CD14-positive monocyte (primary cell): ENCODE data around the gene DSC3. TPM values are rescaled to one million over a fixed set of nuclear protein-coding genes. Genes with fewer than 3 reads are reported as not detected.

Experiments
- DNase-seq, 3 donors: peaks; one replicate each; pipeline ENCODE4 v3.0.0-alpha.2; 2011 to 2022
- H2AFZ ChIP-seq: 2 replicates; pipeline ENCODE4 v1.6.0; 2012; ENCODE audit warnings: mild to moderate bottlenecking, low read depth, low read length, inconsistent platforms; ENCODE audit not compliant: insufficient read depth, poor library complexity, severe bottlenecking
- H3K27ac ChIP-seq, 2 donors: 1 replicate in 1 of 2; 2 replicates in 1 of 2; pipeline ENCODE4 v1.5.1; 2012 to 2013; ENCODE audit warnings: low read length in 2 of 2, control low read depth in 1 of 2, inconsistent platforms in 1 of 2, low read depth in 1 of 2, mild to moderate bottlenecking in 1 of 2
- H3K27me3 ChIP-seq, 2 donors: one replicate each; pipeline versions ENCODE4 v1.6.0 to v1.6.1; 2011 to 2013; ENCODE audit warnings: low read length in 2 of 2; ENCODE audit not compliant: control insufficient read depth in 2 of 2, insufficient read depth in 2 of 2
- H3K36me3 ChIP-seq, 2 donors: replicated peaks in 1 of 2; 1 replicate in 1 of 2; 2 replicates in 1 of 2; pipeline versions ENCODE4 v1.5.1 to v1.6.1; 2012 to 2013; ENCODE audit warnings: low read length in 2 of 2, control low read depth in 1 of 2, inconsistent platforms in 1 of 2, mild to moderate bottlenecking in 1 of 2; ENCODE audit not compliant: insufficient read depth in 2 of 2, control insufficient read depth in 1 of 2
- H3K4me1 ChIP-seq, 2 donors: 1 replicate in 1 of 2; 2 replicates in 1 of 2; pipeline versions ENCODE4 v1.5.1 to v1.6.1; 2012 to 2013; ENCODE audit warnings: low read length in 2 of 2, control low read depth in 1 of 2, inconsistent platforms in 1 of 2, mild to moderate bottlenecking in 1 of 2, moderate library complexity in 1 of 2; ENCODE audit not compliant: insufficient read depth in 2 of 2, control insufficient read depth in 1 of 2
- H3K4me2 ChIP-seq: replicated peaks from 2 replicates; pipeline ENCODE3; 2012; ENCODE audit warnings: low read length, moderate library complexity, mild to moderate bottlenecking; ENCODE audit not compliant: poor library complexity, severe bottlenecking; ENCODE audit errors: extremely low read depth
- H3K4me3 ChIP-seq, 3 experiments: fragments of 200-600 bp in 1 of 3; sonication (generic) in 1 of 3; replicated peaks in 1 of 3; 1 replicate in 2 of 3; 2 replicates in 1 of 3; pipeline ENCODE4 v1.5.1; 2011 to 2013; ENCODE audit warnings: low read length in 3 of 3, mild to moderate bottlenecking in 3 of 3, control low read depth in 2 of 3, low read depth in 2 of 3, inconsistent platforms in 1 of 3, moderate library complexity in 1 of 3
- H3K79me2 ChIP-seq: 2 replicates; pipeline ENCODE4 v1.6.0; 2012; ENCODE audit warnings: mild to moderate bottlenecking, control low read depth, inconsistent platforms, low read length, moderate library complexity; ENCODE audit not compliant: insufficient read depth
- H3K9ac ChIP-seq: 2 replicates; pipeline ENCODE4 v1.6.0; 2017; ENCODE audit warnings: low read length, mild to moderate bottlenecking; ENCODE audit not compliant: insufficient read depth, poor library complexity, severe bottlenecking
- H3K9me3 ChIP-seq, 2 donors: replicated peaks in 1 of 2; 1 replicate in 1 of 2; 2 replicates in 1 of 2; pipeline versions ENCODE4 v1.5.1 to v1.6.1; 2012 to 2013; ENCODE audit warnings: low read length in 2 of 2, control low read depth in 1 of 2; ENCODE audit not compliant: control insufficient read depth in 1 of 2, insufficient read depth in 1 of 2
- H4K20me1 ChIP-seq: 2 replicates; pipeline ENCODE4 v1.6.0; 2012; ENCODE audit warnings: mild to moderate bottlenecking, low read length, control low read depth, moderate library complexity; ENCODE audit not compliant: insufficient read depth
- H3K27ac Mint-ChIP-seq, 7 donors: one replicate each; pipeline ENCODE4 v1.8.0; 2020; ENCODE audit warnings: mild to moderate bottlenecking in 7 of 7, mixed read lengths in 7 of 7, moderate library complexity in 6 of 7, inconsistent platforms in 2 of 7
- H3K27me3 Mint-ChIP-seq, 3 donors: one replicate each; pipeline ENCODE4 v1.8.0; 2021 to 2022; ENCODE audit warnings: low read depth in 3 of 3, mild to moderate bottlenecking in 3 of 3, mixed read lengths in 3 of 3, moderate library complexity in 3 of 3, inconsistent platforms in 1 of 3
- H3K36me3 Mint-ChIP-seq, 2 donors: one replicate each; pipeline ENCODE4 v1.8.0; 2020; ENCODE audit warnings: mixed read lengths in 2 of 2, inconsistent platforms in 1 of 2, mild to moderate bottlenecking in 1 of 2
- H3K4me1 Mint-ChIP-seq: one replicate; pipeline ENCODE4 v1.8.0; 2020; ENCODE audit warnings: mild to moderate bottlenecking, mixed read lengths
- H3K4me3 Mint-ChIP-seq, 2 donors: one replicate each; pipeline ENCODE4 v1.8.0; 2020; ENCODE audit warnings: mild to moderate bottlenecking in 2 of 2, mixed read lengths in 2 of 2, moderate library complexity in 1 of 2
- H3K9me3 Mint-ChIP-seq, 7 donors: one replicate each; pipeline ENCODE4 v1.8.0; 2020 to 2022; ENCODE audit warnings: mixed read lengths in 7 of 7, mild to moderate bottlenecking in 6 of 7, moderate library complexity in 6 of 7, inconsistent platforms in 2 of 7
- WGBS: methylation state at CpG from one replicate; pipeline ENCODE4 v1.1.5; 2013; ENCODE audit warnings: missing lambda C conversion rate; ENCODE audit not compliant: insufficient coverage; 5-methylcytosine and 5-hydroxymethylcytosine counted together
- intact Hi-C, 2 donors: fragments of 100-400 bp; cut with micrococcal nuclease; formaldehyde crosslinking; loops; one replicate each; pipeline versions ENCODE4 v1.15.0 to v1.15.1; 2023
- polyA plus RNA-seq, 3 donors: library from polyadenylated mRNA; depleted of rRNA in 1 of 3; unstranded in 2 of 3; stranded (reverse) in 1 of 3; fragments of 300-500 nt in 2 of 3; fragments of >200 nt in 1 of 3; fragmentation: Illumina TruSeq in 2 of 3; gene quantifications; 1 replicate in 2 of 3; 2 replicates in 1 of 3; pipeline ENCODE4 v1.2.3, GENCODE V29; 2012 to 2021
- TF ChIP-seq, protein P1 (sequence below): fragments of 200-600 bp; IDR thresholded peaks from one replicate; pipeline ENCODE4 v1.8.0; 2022; ENCODE audit warnings: antibody characterized with exemption, mild to moderate bottlenecking

DSC3 gene
- polyA plus RNA-seq, 3 donors = not detected

DNA sequence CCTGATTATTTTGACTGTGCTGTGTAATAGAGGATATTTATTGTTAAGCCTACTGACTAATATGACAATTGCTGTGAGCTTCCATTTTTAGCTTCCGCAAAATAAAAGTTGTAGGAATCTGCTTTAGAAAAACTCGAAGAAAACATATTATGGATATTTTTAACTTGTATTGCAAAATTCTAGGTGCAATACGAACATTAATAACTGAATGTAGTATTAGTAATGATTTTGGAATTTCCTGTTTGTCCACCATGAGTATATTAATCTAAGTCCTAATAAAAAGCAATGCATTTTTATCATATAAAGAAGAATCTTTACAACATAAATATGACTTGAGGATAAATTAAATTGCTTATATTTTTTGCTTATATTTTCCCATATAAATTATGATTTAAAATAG, 2.4 kb upstream of the DSC3 start:
- Histone ChIP-seq H3K27ac (no peak overlapping the region), H4K20me1 (no peaks in the 10 kb centered on the region), H3K4me3 (no peak overlapping the region), H3K36me3 (no peaks in the 10 kb centered on the region), H3K4me1 (peaks cover 4 to 12% of the 10 kb centered on the region in 2 donors), H3K27me3 (peaks cover 56 to 65% of the 10 kb centered on the region in 2 donors), H3K9ac (no peak overlapping the region), H2AFZ (no peak overlapping the region), H3K79me2 (no peaks in the 10 kb centered on the region), H3K4me2 (no peak overlapping the region), H3K9me3 (peaks cover 0 to 39% of the 10 kb centered on the region in 2 donors)
- TF ChIP-seq, protein P1, sequence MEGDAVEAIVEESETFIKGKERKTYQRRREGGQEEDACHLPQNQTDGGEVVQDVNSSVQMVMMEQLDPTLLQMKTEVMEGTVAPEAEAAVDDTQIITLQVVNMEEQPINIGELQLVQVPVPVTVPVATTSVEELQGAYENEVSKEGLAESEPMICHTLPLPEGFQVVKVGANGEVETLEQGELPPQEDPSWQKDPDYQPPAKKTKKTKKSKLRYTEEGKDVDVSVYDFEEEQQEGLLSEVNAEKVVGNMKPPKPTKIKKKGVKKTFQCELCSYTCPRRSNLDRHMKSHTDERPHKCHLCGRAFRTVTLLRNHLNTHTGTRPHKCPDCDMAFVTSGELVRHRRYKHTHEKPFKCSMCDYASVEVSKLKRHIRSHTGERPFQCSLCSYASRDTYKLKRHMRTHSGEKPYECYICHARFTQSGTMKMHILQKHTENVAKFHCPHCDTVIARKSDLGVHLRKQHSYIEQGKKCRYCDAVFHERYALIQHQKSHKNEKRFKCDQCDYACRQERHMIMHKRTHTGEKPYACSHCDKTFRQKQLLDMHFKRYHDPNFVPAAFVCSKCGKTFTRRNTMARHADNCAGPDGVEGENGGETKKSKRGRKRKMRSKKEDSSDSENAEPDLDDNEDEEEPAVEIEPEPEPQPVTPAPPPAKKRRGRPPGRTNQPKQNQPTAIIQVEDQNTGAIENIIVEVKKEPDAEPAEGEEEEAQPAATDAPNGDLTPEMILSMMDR = no peak
- peaks cover 0 to 30% (median 16%) of the 10 kb centered on the region in 7 donors for H3K9me3 Mint-ChIP-seq
- no peak overlapping the region for H3K4me3 Mint-ChIP-seq
- DNase-seq = no peak
- H3K36me3 Mint-ChIP-seq = peaks cover 6 to 8% of the 10 kb centered on the region in 2 donors
- H3K27me3 Mint-ChIP-seq = peaks cover 51 to 63% (median 59%) of the 10 kb centered on the region in 3 donors
- peaks cover 15% of the 10 kb centered on the region for H3K4me1 Mint-ChIP-seq
- no CpG with 5 or more reads among the region's 3 CpGs for WGBS
- no peak overlapping the region for H3K27ac Mint-ChIP-seq
- intact Hi-C loops = no loop called here

DNA sequence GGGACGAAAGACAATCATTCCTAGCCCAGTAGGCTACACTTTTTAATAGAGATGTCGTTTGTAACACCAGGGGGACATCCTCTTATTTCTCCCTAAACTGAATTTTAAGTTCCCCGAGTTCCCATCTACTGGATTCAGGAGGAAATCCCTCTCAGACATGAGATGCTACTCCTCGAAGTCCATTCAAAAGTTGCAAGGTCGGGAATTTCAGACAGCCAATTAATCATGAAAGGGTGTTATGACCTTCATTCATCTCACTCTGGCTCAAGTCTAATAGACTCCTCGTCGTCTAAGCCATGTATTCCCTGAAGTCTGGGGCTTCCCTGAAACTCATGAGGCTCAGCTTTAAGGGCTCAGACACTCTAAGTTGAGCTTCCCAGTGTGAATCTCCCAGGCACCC, 1.2 kb upstream of the DSC3 start:
- 82% methylated on average over 3 of the region's 7 CpGs for WGBS
- peaks cover 0 to 39% of the 10 kb centered on the region in 2 donors for H3K9me3 ChIP-seq
- peak overlapping the region in 1 of 2 donors; percentile 66 for H3K4me3 Mint-ChIP-seq

More for the DNA sequence above, 1.2 kb upstream of the DSC3 start:
- DNase-seq = no peak
- Histone ChIP-seq H3K36me3 (no peaks in the 10 kb centered on the region), H3K4me3 (no peak overlapping the region), H3K79me2 (no peaks in the 10 kb centered on the region), H3K4me2 (no peak overlapping the region), H2AFZ (no peak overlapping the region), H4K20me1 (no peaks in the 10 kb centered on the region), H3K4me1 (peaks cover 4 to 12% of the 10 kb centered on the region in 2 donors), H3K27ac (no peak overlapping the region), H3K9ac (no peak overlapping the region), H3K27me3 (peaks cover 65 to 75% of the 10 kb centered on the region in 2 donors)
- Mint-ChIP-seq H3K27me3 (peaks cover 61 to 70% (median 63%) of the 10 kb centered on the region in 3 donors), H3K9me3 (peaks cover 0 to 30% (median 15%) of the 10 kb centered on the region in 7 donors), H3K27ac (no peak overlapping the region), H3K36me3 (peaks cover 6 to 8% of the 10 kb centered on the region in 2 donors), H3K4me1 (peaks cover 15% of the 10 kb centered on the region)
- intact Hi-C loops = no loop called here
- TF ChIP-seq, protein P1 = no peak
